Measurements from ENCODE around the gene LPP.

LPP gene

GRCh38 chr3:188279502-188280335, 125.8 kb downstream of the LPP start:
- peak; percentile 44 for DNase-seq

- no peak for DNase-seq
Measured at GRCh38 chr3:188280627-188281026, 126.7 kb downstream of the LPP start.

GRCh38 chr3:188282871-188283270, 128.9 kb downstream of the LPP start:
- no peak for DNase-seq

GRCh38 chr3:188283347-188283746, 129.4 kb downstream of the LPP start:
- no peak for DNase-seq

- DNase-seq, result no peak
Measured at GRCh38 chr3:188284455-188285212, 130.7 kb downstream of the LPP start.

- no peak for DNase-seq
Measured at GRCh38 chr3:188286087-188286513, 132.1 kb downstream of the LPP start.

GRCh38 chr3:188287339-188287738, 133.4 kb downstream of the LPP start:
- no peak for DNase-seq

GRCh38 chr3:188287762-188288505, 134.0 kb downstream of the LPP start:
- no peak for DNase-seq

GRCh38 chr3:188292251-188292650, 138.3 kb downstream of the LPP start:
- DNase-seq, result no peak

GRCh38 chr3:188292827-188293226, 138.9 kb downstream of the LPP start:
- DNase-seq, result no peak

- no peak for DNase-seq
Measured at GRCh38 chr3:188294113-188294512, 140.2 kb downstream of the LPP start.

- DNase-seq, result peak; percentile 68
Measured at GRCh38 chr3:188294823-188295487, 141.0 kb downstream of the LPP start.

- DNase-seq, result no peak
Measured at GRCh38 chr3:188295876-188296275, 141.9 kb downstream of the LPP start.

GRCh38 chr3:188296761-188297612, 143.0 kb downstream of the LPP start:
- DNase-seq, result peak; percentile 22

- no peak for DNase-seq
Measured at GRCh38 chr3:188298585-188298984, 144.6 kb downstream of the LPP start.

GRCh38 chr3:188299068-188299467, 145.1 kb downstream of the LPP start:
- no peak for DNase-seq

GRCh38 chr3:188299708-188300107, 145.8 kb downstream of the LPP start:
- DNase-seq, result no peak

GRCh38 chr3:188301147-188301546, 147.2 kb downstream of the LPP start:
- DNase-seq, result no peak

- DNase-seq, result no peak
Measured at GRCh38 chr3:188303286-188303799, 149.4 kb downstream of the LPP start.

- no peak for DNase-seq
Measured at GRCh38 chr3:188303823-188304222, 149.9 kb downstream of the LPP start.

- no peak for DNase-seq
Measured at GRCh38 chr3:188304501-188304900, 150.5 kb downstream of the LPP start.

- DNase-seq, result no peak
Measured at GRCh38 chr3:188305220-188305619, 151.3 kb downstream of the LPP start.
